Activated T-cell treated with anti-CD3 and anti-CD28 coated beads, Interleukin-2, amount 50 U/mL, for 48 hours (primary cell): ENCODE data around the gene CPZ.

ENCODE experiments used
- DNase-seq, 2 experiments: peaks; one replicate each; pipeline ENCODE4 v3.0.0-alpha.2; 2020

Gene CPZ

GRCh38 chr4:8581094-8581861 lies 11.3 kb upstream of the CPZ start:
- DNase-seq: no peak

DNA sequence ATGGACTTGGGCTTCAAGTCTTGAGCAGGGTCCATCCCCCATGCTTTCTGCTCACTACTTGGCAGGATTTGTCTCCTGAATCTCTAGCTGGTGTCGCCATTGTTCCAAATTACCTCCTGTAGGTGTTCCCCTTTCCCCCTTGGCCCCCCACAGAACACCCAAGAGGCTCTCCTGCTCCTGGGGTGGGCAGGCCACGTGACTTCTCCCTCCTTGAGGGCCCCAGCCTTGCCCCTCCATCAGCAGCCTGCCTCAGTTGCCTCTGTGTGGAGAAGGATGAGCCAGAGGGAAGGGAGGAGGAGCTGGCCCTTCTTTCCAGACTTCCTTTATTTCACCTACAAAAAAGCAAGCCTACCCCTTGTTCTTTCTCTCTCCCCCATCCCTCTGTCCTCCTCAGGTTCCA lies 10.5 kb upstream of the CPZ start:
- no peak for DNase-seq

- DNase-seq: no peak
Measured at GRCh38 chr4:8582436-8582835, 10.1 kb upstream of the CPZ start.

- no peak for DNase-seq
Measured at GRCh38 chr4:8582941-8583654, 9.5 kb upstream of the CPZ start.

GRCh38 chr4:8583655-8584025 lies 8.9 kb upstream of the CPZ start:
- DNase-seq: no peak

DNA sequence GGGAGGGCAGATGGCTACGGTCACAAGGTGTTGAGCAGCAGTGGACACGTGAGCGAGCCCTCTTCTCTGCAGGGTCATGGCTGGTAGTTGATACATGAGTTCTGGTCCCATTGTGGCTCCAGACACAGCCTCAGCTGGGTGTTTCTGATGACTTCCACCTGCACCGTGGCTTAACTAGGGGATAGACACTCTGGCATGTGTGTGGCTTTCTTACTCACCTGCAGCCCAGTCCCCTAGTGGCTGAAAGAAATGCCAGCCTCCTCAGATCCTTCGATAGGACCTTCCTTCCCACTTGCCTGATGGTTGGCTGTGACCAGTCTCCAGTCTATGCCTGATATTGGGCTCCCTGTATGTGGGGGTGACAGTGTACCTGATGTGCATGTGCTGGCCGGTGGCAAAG lies 7.4 kb upstream of the CPZ start:
- DNase-seq: no peak

DNA sequence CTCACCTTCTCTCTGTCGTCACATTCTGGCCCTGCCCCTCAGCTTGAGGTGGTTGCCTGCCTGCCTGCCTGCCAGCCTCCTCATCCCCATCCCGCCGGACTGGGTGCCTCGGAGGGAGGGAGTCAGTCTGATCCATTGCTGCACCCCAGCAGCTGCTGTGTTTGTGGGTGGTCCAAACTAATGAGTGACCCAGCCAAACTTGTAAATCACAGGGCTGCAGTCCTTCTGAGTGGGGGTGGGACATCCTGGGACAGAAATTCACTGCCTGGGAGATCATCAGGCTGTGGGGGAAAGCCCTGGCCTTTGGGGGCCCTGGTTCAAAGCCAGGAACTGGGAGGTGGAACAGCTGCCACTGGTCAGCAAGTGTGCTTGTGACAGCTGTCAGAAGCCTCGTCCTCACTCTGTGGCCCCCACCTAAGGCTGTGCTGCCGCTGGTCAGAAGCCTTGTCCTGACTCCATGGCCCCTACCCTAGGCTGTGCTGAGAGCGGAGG lies 6.8 kb upstream of the CPZ start:
- DNase-seq: no peak

DNA sequence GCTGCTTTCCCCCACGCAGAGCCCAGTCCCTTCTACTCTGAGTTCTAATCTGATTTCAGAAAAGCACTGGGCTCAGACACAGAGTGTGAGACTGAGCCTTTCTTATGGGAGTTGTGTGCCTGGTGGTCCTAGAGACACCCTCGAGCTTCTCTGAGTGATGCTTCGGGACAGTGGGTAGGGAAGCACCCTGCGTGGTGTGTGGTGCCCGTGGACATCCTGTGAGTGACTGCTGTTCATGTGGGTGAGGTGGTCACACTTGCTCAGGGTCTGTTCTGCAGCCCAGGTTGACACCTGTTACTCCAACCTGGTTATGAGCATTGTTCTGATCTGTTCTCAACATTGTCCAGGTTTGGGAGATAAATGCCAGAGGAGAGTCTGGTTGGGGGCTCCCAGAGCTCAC lies 6.3 kb upstream of the CPZ start:
- no peak for DNase-seq

DNA sequence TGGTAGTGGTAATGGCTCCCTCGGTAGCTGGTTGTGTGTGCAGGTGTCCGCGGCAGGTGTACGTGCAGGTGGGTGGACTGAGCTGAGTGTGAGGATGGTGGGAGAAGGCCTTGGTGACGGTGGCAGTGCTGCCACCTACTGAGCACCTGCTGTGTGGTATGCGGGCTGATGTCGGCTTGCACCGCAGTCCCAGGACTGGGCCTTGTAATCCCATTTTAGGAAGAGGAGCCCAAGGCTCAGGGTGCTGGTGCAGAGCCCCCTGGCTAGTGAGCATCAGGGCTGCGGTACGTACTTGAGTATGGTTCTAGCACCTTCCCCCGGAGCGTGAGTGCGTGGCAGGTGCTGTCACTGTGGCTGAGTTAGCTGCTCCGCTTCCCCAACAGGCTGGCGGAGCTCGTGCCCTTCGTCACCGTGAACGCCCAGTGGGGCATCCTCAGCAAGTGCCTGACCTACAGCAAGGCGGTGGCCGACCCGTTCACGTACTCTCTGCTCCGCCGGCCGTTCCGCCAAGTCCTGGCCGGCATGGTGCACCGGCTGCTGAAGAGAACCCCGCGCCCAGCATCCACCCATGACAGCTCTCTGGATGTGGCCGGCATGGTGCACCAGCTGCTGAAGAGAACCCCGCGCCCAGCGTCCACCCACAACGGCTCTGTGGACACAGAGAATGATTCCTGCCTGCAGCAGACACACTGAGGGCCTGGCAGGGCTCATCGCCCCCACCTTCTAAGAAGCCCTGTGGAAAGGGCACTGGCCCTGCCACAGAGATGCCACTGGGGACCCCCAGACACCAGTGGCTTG lies 5.7 kb upstream of the CPZ start:
- DNase-seq: no peak

DNA sequence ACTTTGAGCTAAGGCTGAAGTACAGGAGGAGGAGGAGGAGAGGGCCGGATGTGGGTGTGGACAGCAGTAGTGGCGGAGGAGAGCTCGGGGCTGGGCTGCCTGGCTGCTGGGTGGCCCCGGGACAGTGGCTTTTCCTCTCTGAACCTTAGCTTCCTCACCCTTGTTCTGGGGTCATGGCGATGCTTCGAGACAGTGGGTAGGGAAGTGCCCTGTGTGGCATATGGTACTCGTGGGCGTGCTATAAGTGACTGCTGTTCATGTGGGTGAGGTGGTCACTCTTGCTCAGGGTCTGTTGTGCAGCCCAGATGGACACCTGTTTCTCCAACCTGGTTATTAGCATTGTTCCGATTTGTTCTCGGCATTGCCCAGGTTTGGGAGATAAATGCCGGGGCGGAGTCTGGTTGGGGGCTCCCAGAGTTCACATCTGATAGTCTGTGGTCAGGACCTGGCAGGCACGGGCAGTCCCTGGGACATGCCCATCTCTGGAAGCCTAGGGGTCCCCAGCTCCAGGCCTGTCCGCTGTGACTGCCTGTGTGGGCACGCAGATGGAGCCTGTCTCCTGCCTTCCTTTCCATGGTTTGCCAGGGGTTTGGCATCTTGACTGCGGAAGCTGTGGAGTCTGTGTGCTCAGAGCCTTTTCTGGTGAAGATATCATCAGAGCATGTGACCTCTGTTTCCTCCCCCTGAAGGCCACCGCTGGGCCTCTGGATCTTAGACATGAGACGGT lies 4.9 kb upstream of the CPZ start:
- DNase-seq: no peak

DNA sequence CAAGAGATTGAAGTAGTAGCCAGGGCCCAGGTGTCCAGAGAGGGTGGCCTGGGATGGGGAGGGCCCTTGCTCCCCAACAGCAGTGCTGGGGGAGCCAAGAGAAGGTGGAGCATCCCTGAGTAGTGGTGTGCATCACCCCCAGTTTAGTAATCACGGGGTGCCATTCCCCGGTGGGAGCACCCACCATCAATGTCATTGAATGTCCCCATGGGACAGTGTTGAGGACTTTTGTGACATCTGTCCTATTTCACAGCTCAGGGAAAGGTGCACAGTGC lies 4.4 kb upstream of the CPZ start:
- DNase-seq: no peak

- DNase-seq: no peak
Measured at GRCh38 chr4:8589336-8589735, 3.2 kb upstream of the CPZ start.

DNA sequence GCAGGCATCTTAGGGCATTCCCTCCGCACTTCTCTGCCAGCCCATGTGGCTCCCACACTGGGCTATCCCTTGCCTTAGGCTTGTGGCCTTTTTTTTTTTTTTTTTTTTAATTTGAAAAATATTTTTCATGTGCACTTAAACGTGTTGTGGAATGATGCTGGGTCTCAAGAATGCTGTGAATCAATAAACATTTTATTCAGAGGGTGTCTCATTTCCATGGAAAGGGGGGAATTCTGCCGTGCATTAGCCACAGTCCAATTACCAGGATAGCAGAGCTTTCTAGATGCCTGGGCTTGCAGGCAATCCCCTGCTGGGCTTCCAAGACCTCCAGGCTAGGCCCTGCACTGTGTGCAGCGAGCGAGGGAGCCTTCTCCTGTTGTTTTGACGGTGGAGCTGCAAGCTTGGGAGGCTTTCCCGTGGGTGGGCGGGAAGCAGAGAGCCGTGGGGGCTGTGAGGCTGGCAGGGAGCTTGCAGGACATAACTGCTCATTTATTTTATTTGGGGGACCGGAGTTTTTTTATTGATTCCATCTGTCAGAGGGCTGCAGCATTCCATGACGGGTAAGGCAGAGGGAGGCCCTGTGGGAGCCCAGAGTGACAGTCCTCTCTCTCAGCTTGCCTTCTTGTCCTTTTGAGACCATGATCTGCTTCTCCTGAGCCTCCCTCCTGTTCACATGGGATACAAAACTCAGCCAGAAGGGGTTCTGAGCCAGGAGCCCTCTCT lies 2.6 kb upstream of the CPZ start:
- no peak for DNase-seq

DNA sequence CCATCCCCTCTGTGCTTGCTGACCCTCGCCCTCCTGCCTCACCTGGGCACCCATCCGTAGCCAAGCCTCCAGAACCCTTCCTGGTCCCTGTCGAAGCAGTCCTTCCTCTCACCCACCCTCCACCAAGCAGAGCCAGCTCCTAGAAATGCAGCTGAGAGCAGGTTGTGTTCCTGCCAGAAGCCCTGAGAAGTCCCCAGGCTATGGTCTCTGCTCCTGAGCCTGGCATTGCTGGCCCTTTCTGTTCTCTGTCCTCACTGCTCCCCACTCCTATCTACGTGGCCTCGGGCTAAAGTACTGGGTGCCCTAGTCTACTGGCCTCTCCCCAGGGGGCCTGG lies 2.1 kb upstream of the CPZ start:
- DNase-seq: no peak

GRCh38 chr4:8591114-8591513 lies 1.5 kb upstream of the CPZ start:
- no peak for DNase-seq

DNA sequence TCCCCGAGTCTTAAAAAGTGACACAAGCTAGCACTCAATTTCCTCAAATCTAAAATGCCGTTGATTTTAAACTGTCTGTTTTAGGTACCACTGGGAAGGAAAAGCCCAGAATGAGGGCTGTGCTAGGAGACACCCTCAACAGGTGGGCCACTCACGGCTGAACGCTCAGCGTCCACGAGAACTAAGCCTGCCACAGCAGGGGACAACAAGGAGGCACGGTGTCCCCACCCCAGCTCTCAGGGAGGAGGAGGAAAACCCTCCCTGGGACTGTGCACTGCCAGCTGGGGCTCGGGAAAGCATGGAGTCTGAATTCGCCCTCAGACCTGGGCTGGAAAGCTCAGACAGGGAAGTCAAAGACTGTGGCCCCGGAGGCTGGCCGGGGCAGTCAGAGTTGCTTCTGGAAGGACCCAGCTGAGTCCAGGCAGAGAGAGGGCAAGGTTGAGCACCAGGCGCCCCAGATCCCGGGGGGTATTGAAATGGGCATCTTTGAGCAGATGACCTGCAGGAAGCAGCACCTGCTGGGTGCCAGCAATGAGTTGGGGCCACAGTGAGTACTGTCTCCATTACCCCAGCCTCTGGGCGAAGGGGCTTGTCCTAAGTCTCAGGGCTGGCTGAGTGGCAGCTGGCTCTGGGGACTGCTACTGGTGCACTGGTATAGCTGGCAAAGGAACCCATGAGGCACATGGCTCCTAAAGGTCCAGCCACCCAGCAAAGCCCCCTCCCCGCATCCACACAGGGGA lies 769 bp upstream of the CPZ start:
- no peak for DNase-seq

DNA sequence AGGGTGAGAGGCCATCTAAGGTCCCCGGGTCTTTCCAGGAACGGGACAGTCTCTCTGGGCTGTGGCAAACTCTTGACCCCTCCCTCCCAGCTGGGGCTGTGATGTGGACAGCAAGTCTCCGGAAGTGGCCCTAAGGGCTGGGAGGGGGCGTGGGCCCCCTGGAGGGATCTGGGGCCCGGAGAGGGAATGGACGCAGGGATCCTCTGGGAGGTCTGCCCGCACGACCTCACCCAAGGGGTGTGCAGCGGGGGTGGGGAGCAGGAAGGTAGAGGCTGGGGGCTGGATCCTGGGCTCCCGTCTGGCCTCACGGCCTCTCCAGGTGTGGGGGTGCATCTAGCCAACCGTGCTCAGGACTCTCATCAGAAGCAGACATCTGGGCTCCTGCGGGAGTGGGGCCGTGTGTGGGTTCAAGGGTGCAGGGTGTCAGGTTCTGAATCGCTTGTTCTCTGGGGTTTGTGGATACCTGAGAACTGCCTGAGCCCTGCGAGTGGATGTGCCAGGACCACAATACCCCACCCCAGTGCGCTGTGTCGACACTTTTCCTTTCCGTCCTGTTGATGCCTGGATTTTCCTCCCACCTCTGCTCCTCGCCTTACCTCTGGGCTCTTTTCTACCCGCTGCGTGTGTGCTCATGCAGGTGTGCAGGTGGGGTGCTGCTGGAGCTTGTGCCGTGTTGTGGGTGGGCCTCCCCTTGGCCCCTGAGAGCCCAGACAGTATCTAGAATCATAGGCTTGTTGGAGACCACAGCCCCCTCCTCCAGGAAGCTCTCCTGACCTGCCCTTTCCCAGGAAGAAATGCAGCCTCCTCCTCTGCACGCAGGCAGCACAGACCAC lies 915 bp downstream of the CPZ start:
- no peak for DNase-seq

- DNase-seq: peak in 1 of 2 experiments; percentile 30
Measured at GRCh38 chr4:8594097-8595038, 1.8 kb downstream of the CPZ start.

DNA sequence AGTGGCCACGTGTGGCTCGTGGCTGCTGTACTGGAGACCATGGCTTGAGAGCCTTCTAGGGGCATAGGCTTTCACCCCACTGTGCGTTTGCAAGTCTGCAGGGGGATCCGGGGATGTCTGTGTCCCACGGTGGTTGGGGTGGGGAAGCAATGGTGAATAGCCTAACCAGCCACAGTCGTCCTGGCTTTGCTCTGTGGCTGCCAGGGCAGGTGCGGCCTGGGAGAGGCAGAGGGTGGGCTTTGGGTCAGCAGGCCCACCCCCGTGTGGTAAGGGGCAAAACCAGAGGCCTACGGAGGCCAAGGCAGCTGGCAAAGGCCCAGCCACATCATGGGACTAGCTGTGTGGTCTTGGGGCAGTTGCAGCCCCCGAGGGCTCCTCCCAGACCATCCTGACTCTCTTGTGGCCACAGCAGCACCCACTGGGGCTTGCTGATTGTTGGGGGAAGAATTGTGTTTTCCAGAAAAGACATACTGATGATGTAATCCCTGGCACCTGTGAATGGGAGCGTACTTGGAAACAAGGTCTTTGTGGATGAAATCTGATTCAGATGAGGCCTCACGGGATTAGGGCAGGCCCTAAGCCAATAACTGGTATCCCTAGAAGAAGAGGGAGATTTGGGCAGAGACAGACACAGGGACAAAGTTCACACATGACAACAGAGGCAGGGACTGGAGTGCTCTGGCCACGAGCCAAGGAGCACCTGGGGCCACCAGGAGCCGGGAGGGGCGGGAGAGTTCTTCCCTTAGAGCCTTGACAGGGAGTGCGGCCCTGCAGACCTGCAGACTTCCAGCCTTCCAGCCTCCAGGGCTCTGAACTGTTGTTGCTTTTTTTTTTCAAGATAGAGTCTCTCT lies 2.9 kb downstream of the CPZ start:
- DNase-seq: no peak
